ENCODE results near the gene DPP10.
"Not testable (repeated sequence)": the region's sequence is repeated elsewhere in the genome, so short reads cannot be mapped to it uniquely, and the experiment has no call there.

Gene DPP10

DNA sequence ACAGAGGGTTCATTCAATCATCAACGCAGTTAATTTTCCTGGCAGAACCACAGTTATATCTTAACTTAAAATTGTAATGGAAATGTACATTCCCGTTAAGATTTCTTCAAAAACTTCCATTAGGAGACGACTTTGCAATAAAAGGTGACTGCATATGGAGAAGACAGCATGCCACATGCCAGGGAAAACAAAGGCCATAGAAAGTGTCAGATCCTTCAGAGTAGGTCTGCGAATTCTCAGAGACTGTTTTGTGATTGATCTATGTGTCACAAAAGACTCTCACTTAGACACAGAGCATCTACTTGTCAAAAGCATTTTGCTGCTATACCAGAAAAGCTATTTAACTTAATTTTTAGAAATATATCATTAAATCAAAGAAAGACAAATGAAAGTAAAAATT lies 274.6 kb downstream of the DPP10 start:
- no peak for DNase-seq (ENCODE audit: low read depth in 2 of 2)

DNA sequence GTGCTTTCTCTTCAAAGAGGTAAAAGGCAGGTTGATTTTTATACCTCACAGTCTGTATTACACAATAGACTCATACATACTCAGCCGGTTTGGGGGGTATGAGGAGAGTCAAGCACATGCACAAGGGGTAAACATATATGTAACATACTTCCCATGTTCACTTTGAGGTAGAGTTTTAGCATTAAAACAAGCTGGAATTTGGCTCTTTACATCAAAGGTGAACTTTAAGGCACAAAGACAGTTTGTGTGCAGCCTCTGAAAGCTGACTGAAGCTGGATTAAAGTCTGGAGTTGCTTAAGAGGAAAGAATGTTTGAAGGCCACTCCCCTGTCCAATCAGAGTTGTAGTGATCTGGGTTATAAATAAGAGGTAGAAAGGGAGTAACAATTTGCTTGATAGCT lies 282.0 kb downstream of the DPP10 start:
- no peak for DNase-seq (ENCODE audit: low read depth in 2 of 2)

DNA sequence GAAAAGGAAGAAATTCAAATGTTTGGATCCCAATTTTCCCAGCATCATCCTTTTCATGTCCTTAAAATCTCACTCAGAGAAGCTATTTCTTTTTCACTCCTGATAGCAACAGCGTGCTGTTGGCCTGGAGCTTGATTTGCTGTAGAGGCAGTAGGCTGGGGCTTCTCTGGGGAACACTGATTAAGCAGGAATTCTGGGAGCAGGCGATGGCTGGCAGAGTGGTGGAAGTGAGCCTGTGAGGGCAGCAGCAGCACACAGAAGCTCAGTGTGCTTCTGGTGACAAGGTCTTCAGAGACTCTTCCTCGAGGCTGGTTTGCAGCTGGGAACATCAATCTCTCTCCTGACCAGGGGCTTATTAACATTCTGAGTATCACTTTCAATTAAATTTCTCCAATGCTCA lies 284.6 kb downstream of the DPP10 start:
- no peak for DNase-seq (ENCODE audit: low read depth in 2 of 2)

DNA sequence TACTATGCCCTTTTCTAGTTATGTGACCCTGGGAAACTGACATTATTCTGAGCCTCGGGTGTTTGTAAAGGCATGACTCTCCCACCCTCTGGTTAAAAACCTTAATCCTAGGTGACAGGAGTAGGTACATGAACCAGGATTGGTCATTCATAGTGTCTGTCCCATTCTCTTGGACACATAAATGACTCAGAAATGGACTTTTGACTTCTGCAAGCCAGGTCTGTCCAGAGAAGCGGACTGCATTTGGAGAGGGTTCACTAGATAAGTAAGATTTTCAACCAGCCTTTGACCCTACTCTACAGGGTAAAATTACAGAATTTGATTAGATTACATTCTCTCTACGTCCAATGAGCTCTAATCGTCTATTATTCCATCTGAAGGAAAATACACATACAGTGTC lies 285.9 kb downstream of the DPP10 start:
- no peak for DNase-seq (ENCODE audit: low read depth in 2 of 2)

DNA sequence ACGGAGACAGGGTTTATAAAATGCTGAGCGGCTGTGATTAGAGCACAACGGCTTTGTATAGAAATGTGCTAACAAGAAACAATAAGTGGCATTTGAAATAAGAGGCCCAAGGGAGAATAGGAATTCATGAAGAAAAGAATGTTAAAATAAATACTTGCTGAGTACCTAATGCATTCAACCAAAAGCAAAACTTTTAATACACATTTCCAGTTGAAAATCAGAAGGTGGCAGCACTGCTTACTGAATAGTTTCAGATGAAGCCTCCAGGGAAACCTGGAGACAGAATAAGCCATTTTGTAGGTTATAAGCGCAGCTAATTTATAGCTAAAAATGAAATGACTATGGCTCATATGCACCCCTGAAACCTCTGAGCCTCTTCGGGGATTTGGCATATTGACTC lies 286.6 kb downstream of the DPP10 start:
- no peak for DNase-seq (ENCODE audit: low read depth in 2 of 2)

DNA sequence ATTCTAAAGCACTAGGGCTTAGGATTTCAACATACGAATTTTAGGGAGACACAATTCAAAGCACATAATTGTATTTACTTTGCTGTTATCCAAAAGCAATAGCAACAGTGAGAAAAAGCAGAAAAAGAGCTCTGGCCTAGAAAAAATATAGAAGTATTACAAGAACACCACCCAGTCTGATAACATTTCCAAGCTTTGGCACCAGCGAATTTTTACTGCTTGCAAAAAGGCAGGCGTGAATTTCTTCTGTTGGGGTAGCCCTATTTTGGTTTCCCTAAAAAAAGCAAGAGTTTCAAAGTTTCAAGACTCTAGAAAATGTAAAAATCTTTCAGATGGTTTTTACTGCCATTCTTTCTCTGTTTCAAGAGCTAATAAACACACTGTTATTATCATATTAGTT lies 292.7 kb downstream of the DPP10 start:
- no peak for DNase-seq (ENCODE audit: low read depth in 2 of 2)

GRCh38 chr2:114742245-114742644 lies 299.8 kb downstream of the DPP10 start:
- DNase-seq (ENCODE audit: low read depth in 2 of 2): no peak

DNA sequence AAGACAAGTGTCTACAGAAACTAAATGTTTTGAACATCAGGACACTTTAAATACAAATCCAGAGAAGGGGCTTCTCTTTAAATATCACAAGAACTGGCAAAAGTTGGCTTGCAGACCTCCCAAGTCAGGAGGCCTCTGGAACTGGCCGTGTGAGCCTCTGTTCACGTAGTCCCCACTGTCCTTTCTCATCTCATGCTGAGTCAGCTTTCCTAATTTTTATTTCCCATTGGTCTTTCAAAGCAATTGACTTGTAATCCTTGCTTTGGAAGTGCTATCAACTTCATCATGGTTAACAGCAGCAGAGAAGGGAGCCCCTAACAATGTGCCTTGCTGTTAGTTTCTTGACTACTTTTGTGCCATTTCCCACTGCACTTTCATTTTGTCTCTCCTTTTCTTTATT lies 303.3 kb downstream of the DPP10 start:
- DNase-seq (ENCODE audit: low read depth in 2 of 2): no peak

DNA sequence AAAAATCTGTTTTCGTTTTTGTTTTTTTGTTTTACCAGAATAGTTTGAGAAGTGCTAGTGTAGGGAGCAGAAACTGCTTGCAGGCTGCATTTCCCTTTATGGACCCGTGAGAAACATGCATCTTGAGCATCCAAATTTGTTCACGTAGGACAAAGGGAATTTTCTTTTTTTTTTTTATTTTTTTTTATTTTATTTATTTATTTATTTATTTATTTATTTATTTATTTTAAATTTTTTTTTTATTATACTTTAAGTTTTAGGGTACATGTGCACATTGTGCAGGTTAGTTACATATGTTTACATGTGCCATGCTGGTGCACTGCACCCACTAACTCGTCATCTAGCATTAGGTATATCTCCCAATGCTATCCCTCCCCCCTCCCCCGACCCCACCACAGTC lies 305.7 kb downstream of the DPP10 start:
- not testable (repeated sequence) for DNase-seq (ENCODE audit: low read depth in 2 of 2)

DNA sequence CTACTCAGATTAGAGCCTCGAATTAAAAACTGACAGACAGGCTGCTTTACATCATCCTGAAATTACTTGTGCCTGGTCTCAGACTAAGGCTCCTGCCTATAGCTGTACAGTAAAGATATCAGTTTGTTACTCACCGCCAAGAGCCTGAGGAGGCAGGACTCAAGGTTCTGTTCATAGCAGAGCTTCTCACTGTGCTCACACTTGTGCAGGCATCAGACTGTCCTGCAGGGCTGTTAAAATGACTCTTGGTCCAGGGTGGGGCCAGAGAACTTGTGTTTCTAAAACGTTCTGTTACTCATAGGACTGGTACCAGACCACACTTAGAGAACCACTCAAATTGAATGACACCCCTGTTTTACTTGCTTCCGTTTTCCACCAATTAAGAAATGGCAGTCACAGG lies 310.0 kb downstream of the DPP10 start:
- no peak for DNase-seq (ENCODE audit: low read depth in 2 of 2)

GRCh38 chr2:114753145-114753544 lies 310.7 kb downstream of the DPP10 start:
- no peak for DNase-seq (ENCODE audit: low read depth in 2 of 2)

DNA sequence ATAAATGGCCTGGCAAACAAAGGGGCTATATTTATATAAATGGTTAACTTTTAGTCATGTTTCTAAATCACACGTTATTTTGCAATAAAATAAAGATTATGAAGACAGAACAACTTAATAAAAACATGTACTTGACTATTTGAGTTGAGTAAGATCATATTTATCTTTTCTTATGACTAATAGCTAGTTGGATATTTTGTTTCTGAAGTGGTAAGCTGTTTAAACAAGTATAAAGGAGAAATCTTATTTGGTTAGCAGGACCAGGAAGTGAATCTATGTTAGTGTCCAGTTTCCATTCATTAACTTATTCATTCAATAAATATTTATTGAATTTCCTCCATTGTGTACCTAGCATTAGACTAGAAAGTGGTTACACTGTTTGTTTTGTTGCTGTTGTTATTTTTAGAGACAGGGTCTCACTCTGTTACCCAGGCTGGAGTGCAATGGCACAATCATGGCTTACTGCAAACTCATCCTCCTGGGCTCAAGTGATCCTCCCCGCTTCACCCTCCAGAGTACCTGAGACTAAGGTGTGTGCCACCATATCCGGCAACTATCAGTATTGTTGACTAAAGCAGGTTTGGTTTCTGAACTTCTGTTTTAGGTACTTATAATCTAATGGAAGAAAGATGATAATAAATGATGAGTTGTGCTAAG lies 312.6 kb downstream of the DPP10 start:
- DNase-seq (ENCODE audit: low read depth in 2 of 2): no peak

DNA sequence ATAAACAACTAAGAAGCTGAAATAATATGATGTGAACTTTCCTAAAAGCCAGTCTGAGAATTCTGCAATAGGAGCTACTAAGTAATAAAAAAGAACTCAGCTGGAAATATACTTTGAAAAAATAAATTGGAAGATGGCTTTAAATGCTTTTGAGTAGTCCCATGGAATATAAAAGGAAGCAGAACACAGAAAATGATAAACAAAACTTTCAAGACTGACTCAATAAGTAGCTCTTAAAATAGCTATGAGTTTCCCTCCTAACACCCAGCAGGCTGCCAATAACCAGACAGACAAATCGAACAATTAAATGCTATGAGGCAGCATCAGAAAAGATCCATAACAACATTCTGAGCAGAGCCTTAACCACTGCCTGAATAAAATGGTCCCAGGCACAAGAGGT lies 319.9 kb downstream of the DPP10 start:
- DNase-seq (ENCODE audit: low read depth in 2 of 2): no peak

- DNase-seq (ENCODE audit: low read depth in 2 of 2): no peak
Observed at GRCh38 chr2:114762986-114763385, 320.5 kb downstream of the DPP10 start.

DNA sequence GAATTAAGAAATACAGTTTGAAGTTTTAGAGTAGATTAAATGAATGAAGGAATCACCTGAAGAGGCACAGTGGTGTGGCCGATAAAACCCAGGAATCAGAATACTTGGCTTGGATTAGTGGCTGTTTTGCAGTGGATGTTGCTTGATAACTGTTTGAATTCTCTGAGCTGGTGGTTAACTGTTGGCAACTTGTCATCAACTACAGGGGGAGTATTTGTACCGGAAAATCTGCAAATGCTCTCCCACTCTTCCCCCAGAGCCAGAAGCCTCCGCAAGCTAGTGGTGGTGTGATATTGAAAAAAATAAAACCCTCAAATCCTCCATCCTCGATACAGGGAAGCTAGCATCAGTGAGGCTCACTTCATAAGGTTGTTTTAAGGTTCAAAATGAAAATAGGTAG lies 326.7 kb downstream of the DPP10 start:
- DNase-seq (ENCODE audit: low read depth in 2 of 2): no peak

- DNase-seq (ENCODE audit: low read depth in 2 of 2): no peak
Observed at GRCh38 chr2:114769991-114770390, 327.6 kb downstream of the DPP10 start.

DNA sequence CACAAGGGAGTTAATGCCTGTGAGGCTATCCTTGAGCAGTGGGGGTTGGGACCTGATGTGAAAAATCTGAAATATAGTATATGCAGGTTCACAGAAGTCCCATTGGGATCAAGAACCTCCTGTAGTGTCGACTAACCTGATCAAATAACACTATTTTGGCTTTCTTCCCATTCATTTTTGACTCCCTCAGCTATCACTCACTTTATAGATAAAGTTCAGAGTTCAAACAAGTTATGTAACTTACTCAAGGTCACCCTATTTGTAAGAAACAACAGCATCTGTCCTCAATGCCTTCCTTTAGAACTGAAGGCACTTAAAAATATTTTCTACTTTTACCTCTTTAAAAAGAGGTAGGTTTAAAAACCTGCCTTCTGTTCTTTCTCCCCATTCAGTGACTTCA lies 341.6 kb downstream of the DPP10 start:
- DNase-seq (ENCODE audit: low read depth in 2 of 2): no peak

DNA sequence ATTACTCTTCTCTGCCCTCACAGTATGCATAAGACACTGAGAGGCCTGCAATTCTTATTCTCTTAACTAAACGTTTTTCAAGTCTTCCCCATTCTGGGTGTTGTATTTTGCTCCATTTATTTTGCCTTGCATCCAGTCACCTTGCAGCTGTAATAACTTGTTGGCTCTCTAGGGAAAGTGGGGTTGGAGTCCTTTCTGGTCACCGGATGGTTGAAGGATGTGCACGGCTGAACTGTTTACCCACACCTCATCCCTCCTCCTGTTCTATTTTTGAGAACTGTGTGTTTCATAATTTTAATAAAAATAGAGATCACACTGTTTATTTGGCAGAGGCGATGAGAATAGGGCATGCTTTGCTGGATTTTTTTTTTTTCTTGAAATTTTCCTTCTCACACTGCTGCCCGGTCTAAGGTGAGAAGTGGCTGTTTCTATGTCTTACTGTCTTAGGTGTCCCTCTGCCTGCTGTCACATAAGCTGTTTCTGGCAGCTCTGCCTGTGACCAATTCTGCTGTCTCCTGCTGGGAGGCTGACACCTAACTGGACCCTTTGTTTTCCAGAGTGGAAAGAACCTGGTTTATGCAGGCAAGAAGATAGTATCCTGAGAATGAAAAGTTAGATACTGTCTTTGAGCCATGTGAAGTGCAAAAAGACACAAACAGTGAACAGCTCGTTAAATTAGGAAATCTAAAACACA lies 342.6 kb downstream of the DPP10 start:
- DNase-seq (ENCODE audit: low read depth in 2 of 2): no peak

DNA sequence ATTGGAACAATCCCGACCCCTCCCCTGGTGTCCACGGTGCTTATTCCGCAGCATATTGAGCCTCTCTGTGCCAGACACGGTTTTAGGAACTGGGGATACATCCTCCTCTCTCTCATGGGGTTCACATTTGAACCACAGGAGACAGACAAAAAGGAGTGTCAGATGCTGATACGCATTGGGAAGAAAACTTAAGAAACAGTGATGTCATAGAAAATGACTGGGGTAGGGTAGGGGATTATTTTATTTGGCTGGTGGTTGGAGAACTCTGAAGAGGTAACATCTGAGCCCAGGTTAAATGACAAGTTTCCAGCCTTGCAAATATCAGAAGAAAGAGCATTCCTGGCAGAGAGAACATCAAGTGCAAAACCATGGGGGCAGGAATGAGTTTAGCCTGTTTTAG lies 344.5 kb downstream of the DPP10 start:
- DNase-seq (ENCODE audit: low read depth in 2 of 2): no peak

GRCh38 chr2:114787486-114787885 lies 345.0 kb downstream of the DPP10 start:
- no peak for DNase-seq (ENCODE audit: low read depth in 2 of 2)

DNA sequence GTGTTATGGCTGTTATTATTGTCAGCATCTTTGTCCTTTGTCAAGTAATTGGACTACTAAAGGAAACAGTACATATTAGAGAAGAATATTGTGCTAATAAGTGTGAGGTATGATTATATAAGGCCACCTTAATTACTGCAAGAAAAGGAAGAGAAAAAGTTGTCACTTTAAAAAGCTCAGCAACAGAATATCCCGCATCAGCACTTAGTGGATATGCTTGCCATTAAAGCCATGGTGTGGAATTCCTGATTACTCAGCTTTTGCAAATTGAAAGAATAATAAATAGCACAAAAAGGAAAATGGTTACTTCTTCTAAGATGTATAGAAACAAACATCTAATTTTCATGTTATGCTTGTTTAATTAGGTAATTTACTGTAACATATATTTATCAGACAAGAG lies 347.5 kb downstream of the DPP10 start:
- no peak for DNase-seq (ENCODE audit: low read depth in 2 of 2)

GRCh38 chr2:114797540-114797939 lies 355.1 kb downstream of the DPP10 start:
- DNase-seq (ENCODE audit: low read depth in 2 of 2): no peak

DNA sequence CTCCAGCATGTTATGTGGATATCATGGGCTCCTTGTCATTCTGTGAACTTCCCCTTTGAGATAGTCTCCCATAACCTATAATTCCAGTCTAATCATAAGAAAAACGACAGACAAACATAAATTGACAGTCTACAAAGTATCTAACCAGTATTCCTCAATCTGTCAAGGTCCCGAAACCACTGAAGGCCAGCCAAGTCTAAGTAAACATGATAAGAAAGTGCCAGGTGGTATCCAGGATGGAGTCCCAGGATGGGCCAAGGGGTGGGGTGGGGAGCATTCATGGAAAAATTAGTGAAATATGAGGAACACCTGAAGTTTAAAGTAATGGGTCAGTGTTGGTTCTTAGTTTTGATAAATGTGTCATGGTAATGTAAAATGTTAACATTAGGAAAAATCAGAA lies 355.5 kb downstream of the DPP10 start:
- DNase-seq (ENCODE audit: low read depth in 2 of 2): no peak

- DNase-seq (ENCODE audit: low read depth in 2 of 2): no peak
Observed at GRCh38 chr2:114800371-114800770, 357.9 kb downstream of the DPP10 start.
